Smooth muscle cell (in vitro differentiated cells): Measurements from ENCODE around the gene CEP41. TPM values are rescaled to one million over a fixed set of nuclear protein-coding genes. Genes with fewer than 3 reads are reported as not detected.

ENCODE experiments used
- DNase-seq: peaks from one replicate; lab custom pipeline; 2025; ENCODE audit not compliant: unreplicated experiment; lab: John Stamatoyannopoulos, UW
- H2AFZ ChIP-seq: fragments of 200-600 bp; sonication (generic); 2 replicates; pipeline ENCODE4 v1.6.0; 2016; ENCODE audit warnings: antibody characterized with exemption, low read depth, mild to moderate bottlenecking
- H3F3A ChIP-seq: fragments of 200-600 bp; sonication (generic); 2 replicates; pipeline ENCODE4 v1.6.0; 2017; ENCODE audit warnings: antibody characterized with exemption, low read depth
- H3K27ac ChIP-seq: fragments of 200-600 bp; sonication (generic); 2 replicates; pipeline ENCODE4 v1.5.1; 2016; ENCODE audit warnings: low read depth, mild to moderate bottlenecking
- H3K27me3 ChIP-seq: fragments of 200-600 bp; sonication (generic); 2 replicates; pipeline ENCODE4 v1.6.1; 2016; ENCODE audit warnings: low read depth, mild to moderate bottlenecking
- H3K36me3 ChIP-seq: fragments of 200-600 bp; sonication (generic); 2 replicates; pipeline ENCODE4 v1.5.1; 2016; ENCODE audit warnings: low read depth
- H3K4me1 ChIP-seq: fragments of 200-600 bp; sonication (generic); 2 replicates; pipeline ENCODE4 v1.5.1; 2016; ENCODE audit warnings: low read depth
- H3K4me2 ChIP-seq: fragments of 200-600 bp; sonication (generic); 2 replicates; pipeline ENCODE4 v1.6.0; 2016; ENCODE audit warnings: mild to moderate bottlenecking
- H3K4me3 ChIP-seq: fragments of 200-600 bp; sonication (generic); 2 replicates; pipeline ENCODE4 v1.5.1; 2016; ENCODE audit warnings: mild to moderate bottlenecking
- H3K79me2 ChIP-seq: fragments of 200-600 bp; sonication (generic); 2 replicates; pipeline ENCODE4 v1.6.0; 2016; ENCODE audit warnings: low read depth, mild to moderate bottlenecking
- H3K9ac ChIP-seq: fragments of 200-600 bp; sonication (generic); 2 replicates; pipeline ENCODE4 v1.6.0; 2016; ENCODE audit warnings: low read depth
- H3K9me3 ChIP-seq: fragments of 200-600 bp; sonication (generic); replicated peaks from 2 replicates; pipeline ENCODE4 v1.5.1; 2016; ENCODE audit warnings: low read depth
- H4K20me1 ChIP-seq: fragments of 200-600 bp; sonication (generic); 2 replicates; pipeline ENCODE4 v1.6.0; 2016; ENCODE audit warnings: low read depth
- CTCF ChIP-seq: fragments of 200-600 bp; sonication (generic); IDR thresholded peaks from 2 replicates; pipeline ENCODE4 v1.5.1; 2017; ENCODE audit warnings: borderline replicate concordance, mild to moderate bottlenecking, antibody characterized with exemption; ENCODE audit not compliant: insufficient read depth, poor library complexity, severe bottlenecking
- WGBS: methylation state at CpG from one replicate; pipeline ENCODE4 v1.1.7; 2016; ENCODE audit warnings: low lambda C conversion rate; 5-methylcytosine and 5-hydroxymethylcytosine counted together
- polyA plus RNA-seq: library from polyadenylated mRNA; unstranded; fragments of >200 nt; fragmentation: Nextera tagmentation; extraction: Ambion mirVana; gene quantifications from 2 replicates; pipeline ENCODE4 v1.2.1, GENCODE V29; 2016
- total RNA-seq: library from RNA; depleted of rRNA; stranded (reverse); fragments of >200 nt; gene quantifications from 2 replicates; pipeline ENCODE4 v1.2.3, GENCODE V29; 2014

Gene CEP41
- total and polyA plus RNA-seq, 2 experiments from 2014 or later, result 18.3 to 35.1 TPM

GRCh38 chr7:130485734-130486113, 44.9 kb upstream of the CEP41 start:
- no peaks in the 10 kb centered on the region for H3K27me3 ChIP-seq
- no peak overlapping the region for H2AFZ ChIP-seq
- peaks cover 21% of the 10 kb centered on the region for H3F3A ChIP-seq
- H3K4me1 ChIP-seq, result peaks cover 16% of the 10 kb centered on the region
- H3K27ac ChIP-seq, result no peak overlapping the region
- no peaks in the 10 kb centered on the region for H3K79me2 ChIP-seq
- no peak for TF ChIP-seq CTCF
- H4K20me1 ChIP-seq, result no peaks in the 10 kb centered on the region
- H3K4me3 ChIP-seq, result peak overlapping the region; percentile 40
- H3K4me2 ChIP-seq, result peak overlapping the region; percentile 77
- no peak overlapping the region for H3K9ac ChIP-seq
- H3K36me3 ChIP-seq, result no peaks in the 10 kb centered on the region
- DNase-seq, result no peak
- 81% methylated on average over 11 of the region's 11 CpGs for WGBS
- no peaks in the 10 kb centered on the region for H3K9me3 ChIP-seq

GRCh38 chr7:130483031-130483430, 42.2 kb upstream of the CEP41 start:
- H3K27me3 ChIP-seq, result no peaks in the 10 kb centered on the region
- H3K4me2 ChIP-seq, result no peak overlapping the region
- H4K20me1 ChIP-seq, result no peaks in the 10 kb centered on the region
- TF ChIP-seq CTCF, result no peak
- peaks cover 9% of the 10 kb centered on the region for H3F3A ChIP-seq
- H3K27ac ChIP-seq, result no peak overlapping the region
- H3K4me3 ChIP-seq, result no peak overlapping the region
- DNase-seq, result no peak
- 97% methylated on average over 3 of the region's 3 CpGs for WGBS
- H3K4me1 ChIP-seq, result no peaks in the 10 kb centered on the region
- H3K36me3 ChIP-seq, result no peaks in the 10 kb centered on the region
- no peaks in the 10 kb centered on the region for H3K79me2 ChIP-seq
- H3K9ac ChIP-seq, result no peak overlapping the region
- no peak overlapping the region for H2AFZ ChIP-seq
- no peaks in the 10 kb centered on the region for H3K9me3 ChIP-seq

GRCh38 chr7:130481898-130482297, 41.1 kb upstream of the CEP41 start:
- 32% methylated on average over 1 of the region's 1 CpG for WGBS
- peak overlapping the region; percentile 69 for H2AFZ ChIP-seq
- H3K36me3 ChIP-seq, result no peaks in the 10 kb centered on the region
- no peaks in the 10 kb centered on the region for H3K4me1 ChIP-seq
- no peaks in the 10 kb centered on the region for H3K27me3 ChIP-seq
- H4K20me1 ChIP-seq, result no peaks in the 10 kb centered on the region
- H3K9ac ChIP-seq, result no peak overlapping the region
- TF ChIP-seq CTCF, result no peak
- H3F3A ChIP-seq, result peaks cover 3% of the 10 kb centered on the region
- no peak for DNase-seq
- no peaks in the 10 kb centered on the region for H3K79me2 ChIP-seq
- no peak overlapping the region for H3K4me3 ChIP-seq
- peak overlapping the region; percentile 25 for H3K4me2 ChIP-seq
- H3K9me3 ChIP-seq, result no peaks in the 10 kb centered on the region
- H3K27ac ChIP-seq, result peak overlapping the region; percentile 17

- no peak for TF ChIP-seq CTCF
- no peak for DNase-seq
- H4K20me1 ChIP-seq, result no peaks in the 10 kb centered on the region
- no peaks in the 10 kb centered on the region for H3K9me3 ChIP-seq
- H3F3A ChIP-seq, result peaks cover 3% of the 10 kb centered on the region
- no peak overlapping the region for H3K27ac ChIP-seq
- no peaks in the 10 kb centered on the region for H3K27me3 ChIP-seq
- H3K9ac ChIP-seq, result no peak overlapping the region
- H3K4me1 ChIP-seq, result peaks cover 7% of the 10 kb centered on the region
- H3K36me3 ChIP-seq, result no peaks in the 10 kb centered on the region
- H2AFZ ChIP-seq, result no peak overlapping the region
- no peak overlapping the region for H3K4me2 ChIP-seq
- H3K79me2 ChIP-seq, result no peaks in the 10 kb centered on the region
- WGBS, result 100% methylated on average over 1 of the region's 1 CpG
- no peak overlapping the region for H3K4me3 ChIP-seq
Measured at GRCh38 chr7:130479716-130480400, 39.0 kb upstream of the CEP41 start.
